ENCODE results near the gene SPATS2L.

DNA sequence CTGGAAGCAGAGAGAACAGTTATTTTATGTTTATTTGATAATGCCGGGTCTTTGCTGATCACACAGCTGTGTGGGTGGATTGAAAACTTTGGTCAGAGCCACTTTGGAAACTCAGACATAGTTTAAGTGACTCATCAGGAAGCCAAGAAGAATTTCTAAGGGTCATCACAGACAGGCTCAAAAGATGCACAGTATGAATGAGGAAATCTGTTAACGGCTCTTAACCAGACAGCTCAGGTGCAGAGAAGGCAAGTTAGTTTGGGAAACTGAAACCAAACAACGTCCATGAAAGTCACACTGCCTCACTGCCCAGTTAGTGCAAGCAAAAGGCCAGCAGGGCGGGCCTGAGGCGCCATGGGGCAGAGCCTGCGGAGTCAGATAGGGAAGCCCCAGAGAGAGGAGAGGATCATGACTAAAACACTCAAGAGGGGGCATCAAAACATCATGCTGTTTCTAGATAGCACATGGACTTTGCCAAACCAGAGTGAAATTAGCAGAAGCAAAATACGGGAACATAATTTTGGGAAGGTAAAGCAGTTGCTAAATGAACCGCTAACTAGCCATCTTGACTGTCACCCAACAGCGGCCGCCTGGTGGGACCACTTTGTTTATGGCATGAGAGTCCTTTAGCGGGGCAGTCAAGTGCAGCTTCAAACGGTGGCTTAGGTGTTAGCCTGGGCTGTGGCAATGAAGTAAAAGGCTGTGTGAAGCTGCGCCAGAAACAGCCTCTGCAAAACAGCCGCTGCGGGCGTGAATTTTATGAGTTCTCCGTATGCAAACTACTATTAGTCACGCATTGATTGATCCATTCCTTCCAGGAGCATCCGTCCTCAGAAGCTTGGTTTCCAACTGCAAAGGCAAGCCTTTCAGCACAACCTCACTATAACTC is 102.2 kb downstream of the SPATS2L start:
- TF ChIP-seq, protein P1, sequence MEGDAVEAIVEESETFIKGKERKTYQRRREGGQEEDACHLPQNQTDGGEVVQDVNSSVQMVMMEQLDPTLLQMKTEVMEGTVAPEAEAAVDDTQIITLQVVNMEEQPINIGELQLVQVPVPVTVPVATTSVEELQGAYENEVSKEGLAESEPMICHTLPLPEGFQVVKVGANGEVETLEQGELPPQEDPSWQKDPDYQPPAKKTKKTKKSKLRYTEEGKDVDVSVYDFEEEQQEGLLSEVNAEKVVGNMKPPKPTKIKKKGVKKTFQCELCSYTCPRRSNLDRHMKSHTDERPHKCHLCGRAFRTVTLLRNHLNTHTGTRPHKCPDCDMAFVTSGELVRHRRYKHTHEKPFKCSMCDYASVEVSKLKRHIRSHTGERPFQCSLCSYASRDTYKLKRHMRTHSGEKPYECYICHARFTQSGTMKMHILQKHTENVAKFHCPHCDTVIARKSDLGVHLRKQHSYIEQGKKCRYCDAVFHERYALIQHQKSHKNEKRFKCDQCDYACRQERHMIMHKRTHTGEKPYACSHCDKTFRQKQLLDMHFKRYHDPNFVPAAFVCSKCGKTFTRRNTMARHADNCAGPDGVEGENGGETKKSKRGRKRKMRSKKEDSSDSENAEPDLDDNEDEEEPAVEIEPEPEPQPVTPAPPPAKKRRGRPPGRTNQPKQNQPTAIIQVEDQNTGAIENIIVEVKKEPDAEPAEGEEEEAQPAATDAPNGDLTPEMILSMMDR (conservative IDR thresholded peaks at IDR 0.05; ENCODE audit: low read length), result no peak
- no peak for TF ChIP-seq EZH2phosphoT487 (IDR thresholded peaks at IDR 0.05; ENCODE audit: borderline replicate concordance)

Measured in Loucy (cell line).